ENCODE data around the gene ZNF598. TPM values are rescaled to one million over a fixed set of nuclear protein-coding genes. Genes with fewer than 3 reads are reported as not detected.
A peak's percentile ranks its signal among the peaks of the same experiment; 100 is the strongest.
"Not testable (repeated sequence)": the region's sequence is repeated elsewhere in the genome, so short reads cannot be mapped to it uniquely, and the experiment has no call there.

The ZNF598 gene
- polyA plus RNA-seq, 3 donors, result 14.2 to 16.4 (median 15.4) TPM

DNA sequence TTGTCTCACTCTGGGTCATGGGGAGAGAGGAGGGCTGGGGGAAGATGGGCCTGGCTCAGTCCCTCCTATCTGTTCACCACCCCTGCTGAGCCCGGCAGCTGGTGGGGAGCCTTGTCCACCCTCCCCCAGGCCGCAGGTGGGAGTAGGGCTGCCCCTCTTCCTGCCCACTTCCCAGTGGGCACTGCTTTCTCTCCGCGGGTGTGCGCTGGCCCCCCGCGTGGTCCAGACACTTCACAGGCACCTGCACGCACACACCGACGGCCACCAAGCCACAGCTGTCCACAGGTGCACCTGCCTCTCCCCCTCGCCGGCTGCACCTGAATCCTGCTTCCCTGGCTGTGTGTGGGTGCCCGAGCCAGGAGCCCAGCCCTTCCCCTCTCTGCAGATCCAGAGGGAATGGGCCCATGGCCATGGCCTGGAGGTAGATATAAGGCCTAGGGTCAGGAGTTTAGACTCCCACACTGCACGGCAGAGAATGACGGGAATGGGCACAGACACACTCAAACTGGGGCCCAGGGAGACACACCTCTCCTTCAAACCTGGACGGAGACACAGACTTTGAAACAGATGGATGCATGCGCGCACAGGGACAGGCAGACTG, 19.1 kb upstream of the ZNF598 start:
- no peak for DNase-seq (ENCODE audit: low read depth in 3 of 3, low spot score in 2 of 3)

DNA sequence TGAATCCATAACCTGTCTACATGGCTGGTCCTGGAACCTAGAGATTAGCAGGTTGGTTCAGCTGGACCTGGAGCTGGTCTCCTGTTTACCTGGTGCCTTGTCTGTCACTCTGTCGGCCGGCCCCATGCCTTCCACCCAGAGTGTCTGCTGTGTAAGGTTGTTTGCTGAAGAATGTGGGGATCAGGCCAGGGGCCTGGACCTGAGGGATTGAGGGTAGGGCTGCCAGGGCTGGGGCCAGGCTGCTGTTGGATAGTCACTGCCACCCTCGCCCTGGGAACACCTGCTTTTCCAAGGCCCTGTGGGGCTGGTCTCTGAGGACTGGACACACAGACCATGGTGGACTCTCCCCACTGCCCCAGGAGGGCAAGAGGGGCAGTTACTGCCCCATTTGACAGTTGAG, 18.5 kb upstream of the ZNF598 start:
- DNase-seq (ENCODE audit: low read depth in 3 of 3, low spot score in 2 of 3), result no peak

DNA sequence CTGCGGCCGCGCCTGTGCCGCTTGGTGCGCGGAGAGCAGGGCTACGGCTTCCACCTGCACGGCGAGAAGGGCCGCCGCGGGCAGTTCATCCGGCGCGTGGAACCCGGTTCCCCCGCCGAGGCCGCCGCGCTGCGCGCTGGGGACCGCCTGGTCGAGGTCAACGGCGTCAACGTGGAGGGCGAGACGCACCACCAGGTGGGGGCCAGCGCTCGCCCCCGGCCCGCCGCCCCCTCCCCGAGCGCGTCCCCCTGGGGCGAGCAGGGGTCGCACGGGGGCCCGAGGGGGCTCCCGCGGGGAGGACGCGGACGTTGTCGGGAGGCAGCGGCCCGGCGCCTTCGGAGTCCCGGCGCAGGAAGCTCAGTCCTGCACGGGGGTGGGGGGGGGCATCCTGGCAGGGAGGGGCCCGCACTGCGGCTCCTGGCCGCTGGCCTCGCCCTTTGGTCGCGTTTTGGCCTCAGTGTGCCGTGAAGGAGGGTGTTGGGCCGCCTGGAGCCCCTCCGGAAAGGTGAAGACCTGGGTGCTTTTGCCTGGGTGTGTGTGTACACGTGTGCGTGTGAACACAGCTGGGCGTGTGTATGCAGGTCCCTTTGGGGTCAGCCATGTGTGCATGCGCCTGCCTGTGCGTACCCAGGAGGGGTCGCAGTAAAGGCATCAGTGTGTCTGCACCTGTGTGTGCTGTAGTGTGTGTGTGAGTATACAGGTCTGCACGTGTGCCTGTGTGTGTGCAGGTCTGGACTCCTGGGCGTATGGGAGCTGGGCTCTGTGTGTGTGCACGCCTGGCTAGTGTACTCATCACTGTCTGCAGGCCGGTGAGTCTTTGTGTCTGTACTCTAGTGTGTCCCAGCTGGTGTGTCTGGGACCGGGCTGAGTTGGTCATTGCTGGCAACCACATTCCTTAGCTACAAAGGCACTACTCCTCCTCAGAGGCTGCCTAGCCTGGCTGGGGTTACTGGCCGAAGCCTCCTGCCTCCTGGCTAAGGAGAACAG, 17.7 kb upstream of the ZNF598 start:
- DNase-seq (ENCODE audit: low read depth in 3 of 3, low spot score in 2 of 3), result no peak

DNA sequence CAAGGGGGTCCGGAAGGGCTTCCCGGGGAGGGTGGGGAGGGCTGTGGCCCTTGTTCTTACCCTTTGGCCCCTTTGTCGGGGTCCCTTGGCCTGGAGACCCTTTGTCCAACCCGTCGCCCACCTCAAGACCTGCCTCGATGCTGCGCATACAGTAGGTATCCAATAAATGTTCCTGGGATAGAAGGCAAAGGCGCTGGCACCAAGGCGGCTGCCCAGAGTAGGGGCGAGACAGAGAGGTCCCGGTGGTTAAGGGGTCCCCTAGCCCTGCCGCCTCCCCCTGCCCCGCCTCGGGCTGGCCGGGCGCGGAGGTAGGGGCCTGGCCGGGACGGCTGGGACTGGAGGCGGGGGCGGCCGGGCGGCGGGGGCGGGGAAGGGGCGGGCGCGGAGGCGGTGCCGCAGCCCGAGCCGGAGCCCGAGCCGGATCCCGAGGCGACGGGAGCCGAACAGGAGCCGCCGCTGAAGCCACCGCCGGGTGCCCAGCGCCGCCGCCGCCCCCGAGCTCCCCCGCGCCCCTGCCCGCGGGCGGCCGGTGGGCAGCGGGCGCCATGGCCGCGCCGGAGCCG, 16.9 kb upstream of the ZNF598 start, which contains the start of gene NHERF2:
TSS of gene NHERF2 (plus strand) at position 442 of the 563 bp plus-strand sequence. CDS start at position 546, 104 bp downstream.
- no peak for DNase-seq (ENCODE audit: low read depth in 3 of 3, low spot score in 2 of 3)

DNA sequence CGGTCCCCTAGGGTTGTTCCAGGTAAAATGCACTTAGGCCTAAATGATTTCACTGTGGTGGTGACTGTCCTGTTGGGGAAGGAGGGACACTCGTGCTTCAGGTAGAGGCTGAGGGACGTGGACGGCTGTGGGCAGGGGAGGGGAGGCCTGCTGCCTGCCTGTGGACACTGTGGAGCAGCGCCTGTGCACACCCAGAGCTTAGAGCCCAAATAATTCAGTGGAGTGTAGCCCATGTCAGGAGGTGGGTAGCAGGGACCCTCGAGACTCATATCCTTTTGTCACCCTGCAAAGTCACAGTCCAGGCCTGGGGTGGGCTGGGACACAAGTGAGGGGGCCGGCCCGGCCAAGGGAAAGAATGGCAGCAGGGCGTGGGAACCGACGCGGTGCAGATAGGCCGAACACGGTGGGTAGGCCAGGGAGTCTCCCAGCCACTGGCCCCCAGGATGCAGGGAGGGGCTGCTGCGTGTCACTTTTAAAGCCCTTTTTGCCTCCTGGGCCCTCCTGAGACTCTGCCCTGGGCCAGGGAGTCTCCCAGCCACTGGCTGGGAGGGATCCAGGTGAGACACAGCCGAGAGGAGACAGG, 16.3 kb upstream of the ZNF598 start:
- no peak for DNase-seq (ENCODE audit: low read depth in 3 of 3, low spot score in 2 of 3)

DNA sequence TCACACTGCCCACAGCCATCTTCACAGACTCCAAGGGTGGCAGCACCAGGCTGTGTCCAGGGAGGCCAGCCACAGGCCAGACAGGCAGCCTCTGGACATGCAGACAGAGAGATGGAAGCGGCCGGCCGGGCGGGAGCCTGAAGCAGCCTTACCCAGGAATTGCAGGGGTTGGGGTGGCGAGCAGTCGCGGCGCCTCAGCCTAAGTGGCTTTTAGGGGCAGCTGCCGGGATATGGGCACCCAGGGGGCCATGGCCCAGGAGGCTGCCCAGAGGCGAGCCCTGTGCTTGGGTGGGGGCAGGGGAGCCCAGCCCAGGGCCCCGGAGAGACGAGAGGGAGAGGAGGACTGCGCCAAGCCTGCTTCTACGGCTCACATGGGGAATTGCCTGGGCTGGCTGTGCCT, 15.6 kb upstream of the ZNF598 start:
- no peak for DNase-seq (ENCODE audit: low read depth in 3 of 3, low spot score in 2 of 3)

DNA sequence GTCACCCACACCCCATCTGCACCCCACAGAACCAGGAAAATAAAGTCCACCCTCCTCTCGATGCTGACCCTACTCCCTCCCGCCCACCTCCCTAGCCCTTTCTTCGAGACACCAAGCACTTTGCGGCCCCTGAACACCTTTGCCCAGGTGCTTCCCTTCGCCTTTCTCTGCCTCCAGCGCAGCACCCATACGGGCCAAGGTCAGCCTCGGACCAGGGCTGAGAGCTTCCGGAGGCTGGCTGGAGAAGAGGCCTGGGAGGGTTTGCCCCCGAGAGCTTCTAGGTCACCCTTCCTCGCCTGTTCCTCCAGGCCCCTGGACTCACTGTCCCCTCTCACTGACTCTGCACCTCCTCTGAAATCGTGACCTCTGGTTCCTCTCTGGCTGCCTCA, 14.4 kb upstream of the ZNF598 start:
- no peak for DNase-seq (ENCODE audit: low read depth in 3 of 3, low spot score in 2 of 3)

DNA sequence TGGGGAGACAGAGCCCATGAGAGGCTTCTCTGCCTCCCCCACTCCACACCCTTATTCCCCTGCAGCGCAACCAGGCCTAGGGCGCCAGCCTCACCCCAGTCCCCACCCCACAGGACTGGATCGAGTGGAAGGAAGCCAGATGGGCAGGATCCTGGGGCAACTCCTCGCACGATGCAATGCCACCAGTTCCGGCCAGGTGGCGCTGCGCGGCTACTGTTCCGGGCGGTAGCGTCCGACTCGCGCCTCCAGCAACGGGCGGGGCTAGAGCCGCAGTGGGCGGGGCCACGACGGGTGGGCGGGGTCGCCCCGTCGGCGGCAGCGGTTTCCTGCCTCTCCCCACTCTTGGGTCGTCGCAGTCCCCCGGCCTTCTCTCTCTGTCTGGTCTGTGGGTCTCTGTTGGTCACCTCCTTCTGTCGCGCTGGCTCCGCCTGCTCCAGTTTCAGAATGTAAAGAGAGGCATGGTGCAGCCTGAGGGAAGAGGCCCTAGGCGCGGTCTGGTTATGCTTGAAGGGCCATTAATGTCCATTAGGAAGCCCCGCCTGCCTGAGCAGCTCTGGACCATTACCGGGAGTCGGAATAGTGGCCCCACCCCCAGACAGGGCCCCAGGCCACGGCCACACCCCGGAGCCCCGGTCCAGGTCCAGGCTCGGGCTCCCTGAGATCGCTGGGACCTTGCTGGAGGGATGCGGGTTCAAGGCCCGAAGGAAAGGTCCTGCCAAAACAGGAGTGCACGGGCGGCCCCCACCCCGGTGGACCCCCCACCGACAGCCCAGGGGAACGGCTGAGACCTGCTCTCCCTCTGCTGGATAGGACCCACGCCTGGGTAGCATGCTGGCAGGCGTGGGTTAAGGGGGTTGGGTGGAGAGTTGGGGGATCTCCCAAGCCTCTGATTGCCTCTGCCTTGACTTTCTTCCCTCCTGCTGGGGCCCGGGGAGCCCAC, 13.7 kb upstream of the ZNF598 start:
- DNase-seq (ENCODE audit: low read depth in 3 of 3, low spot score in 2 of 3), result peak in 1 of 3 donors; percentile 87

DNA sequence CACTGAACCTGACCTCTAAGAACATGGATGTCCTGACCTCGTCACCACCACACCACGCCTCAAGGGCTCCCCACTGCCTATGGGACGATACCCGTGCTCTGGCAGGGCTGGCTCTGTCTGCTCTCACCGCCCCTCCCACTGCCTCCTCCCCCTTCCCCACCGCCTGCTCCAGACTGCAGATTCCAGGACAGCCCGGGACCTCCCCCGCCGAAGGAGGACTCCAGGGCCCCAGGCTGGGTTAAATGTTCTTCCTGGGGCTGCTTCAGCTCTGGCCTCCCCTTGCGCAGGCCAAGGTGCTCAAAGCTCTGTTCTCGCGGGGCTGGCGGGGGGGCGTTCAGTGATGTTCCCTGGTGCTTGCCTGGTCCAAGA, 13.1 kb upstream of the ZNF598 start:
- no peak for DNase-seq (ENCODE audit: low read depth in 3 of 3, low spot score in 2 of 3)

DNA sequence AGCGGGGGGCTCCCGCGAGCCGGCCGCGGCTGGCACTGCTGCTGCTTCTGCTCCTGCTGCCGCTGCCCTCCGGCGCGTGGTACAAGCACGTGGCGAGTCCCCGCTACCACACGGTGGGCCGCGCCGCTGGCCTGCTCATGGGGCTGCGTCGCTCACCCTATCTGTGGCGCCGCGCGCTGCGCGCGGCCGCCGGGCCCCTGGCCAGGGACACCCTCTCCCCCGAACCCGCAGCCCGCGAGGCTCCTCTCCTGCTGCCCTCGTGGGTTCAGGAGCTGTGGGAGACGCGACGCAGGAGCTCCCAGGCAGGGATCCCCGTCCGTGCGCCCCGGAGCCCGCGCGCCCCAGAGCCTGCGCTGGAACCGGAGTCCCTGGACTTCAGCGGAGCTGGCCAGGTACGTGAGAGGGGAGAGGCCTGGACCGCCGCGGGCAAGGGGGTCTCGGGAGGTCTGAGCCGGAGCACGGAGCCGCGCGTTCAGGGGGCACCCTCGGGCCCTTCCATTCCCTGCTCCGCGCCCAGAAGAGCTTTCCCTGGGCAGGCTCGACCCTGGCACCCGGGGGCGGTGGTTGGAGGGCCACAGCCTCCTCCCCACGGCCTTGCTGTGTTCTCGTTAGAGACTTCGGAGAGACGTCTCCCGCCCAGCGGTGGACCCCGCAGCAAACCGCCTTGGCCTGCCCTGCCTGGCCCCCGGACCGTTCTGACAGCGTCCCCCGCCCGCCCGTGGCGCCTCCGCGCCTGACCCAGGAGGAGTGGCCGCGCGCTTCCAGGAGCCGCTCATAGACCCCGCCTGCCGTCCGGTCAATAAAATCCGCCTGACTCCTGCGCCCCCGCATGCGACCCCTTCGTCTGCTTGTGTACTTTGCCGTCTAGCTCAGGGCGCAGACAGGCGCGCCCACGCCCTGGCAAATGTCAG, 10.6 kb upstream of the ZNF598 start:
- no peak for DNase-seq (ENCODE audit: low read depth in 3 of 3, low spot score in 2 of 3)

DNA sequence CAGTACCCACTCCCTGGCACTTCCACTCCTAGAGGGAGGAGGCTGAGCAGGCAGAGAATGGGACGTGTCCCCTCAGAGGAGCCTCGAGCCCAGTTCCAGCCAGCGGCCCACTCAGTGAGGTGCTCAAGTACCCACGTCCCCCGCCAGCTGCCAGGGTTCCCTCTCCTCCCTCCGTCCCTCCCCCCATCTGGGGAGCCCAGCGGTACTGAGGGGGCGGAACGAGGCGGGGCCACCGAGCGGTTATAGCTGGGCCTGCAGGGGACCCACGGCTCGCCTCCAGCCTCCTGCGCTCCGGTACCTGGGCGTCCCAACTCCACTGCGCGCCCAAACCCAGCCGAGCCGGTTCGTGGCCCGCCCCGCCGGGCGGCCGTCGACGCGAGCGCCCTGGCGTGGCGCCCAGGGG, 9.9 kb upstream of the ZNF598 start, which contains the start of gene NPW:
TSS of gene NPW (plus strand) at position 268 of the 403 bp plus-strand sequence.
- DNase-seq (ENCODE audit: low read depth in 3 of 3, low spot score in 2 of 3), result no peak

DNA sequence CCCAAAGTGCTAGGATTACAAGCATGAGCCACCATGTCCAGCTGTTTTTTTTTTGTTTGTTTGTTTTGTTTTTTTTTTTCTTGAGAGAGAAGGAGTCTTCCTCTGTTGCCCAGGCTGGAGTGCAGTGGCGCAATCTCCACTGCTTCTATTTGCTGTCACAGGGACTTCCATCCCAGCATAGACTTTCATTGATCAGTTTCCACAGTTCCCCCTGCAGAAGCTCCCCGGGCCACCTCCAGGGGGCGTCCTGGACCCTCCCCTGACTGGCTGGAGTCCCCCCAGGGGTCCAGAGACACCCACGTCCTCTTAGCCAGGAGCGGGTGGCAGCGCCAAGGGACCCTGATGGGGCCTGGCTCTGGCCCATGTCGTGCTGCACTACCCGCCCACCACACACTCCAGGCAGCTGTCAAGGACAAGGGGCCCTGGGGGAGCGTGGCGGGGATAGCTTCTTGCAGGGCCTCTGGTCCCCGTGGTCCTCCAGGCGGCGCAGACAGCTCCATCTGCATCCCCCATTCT, 6.8 kb upstream of the ZNF598 start:
- DNase-seq (ENCODE audit: low read depth in 3 of 3, low spot score in 2 of 3), result no peak

DNA sequence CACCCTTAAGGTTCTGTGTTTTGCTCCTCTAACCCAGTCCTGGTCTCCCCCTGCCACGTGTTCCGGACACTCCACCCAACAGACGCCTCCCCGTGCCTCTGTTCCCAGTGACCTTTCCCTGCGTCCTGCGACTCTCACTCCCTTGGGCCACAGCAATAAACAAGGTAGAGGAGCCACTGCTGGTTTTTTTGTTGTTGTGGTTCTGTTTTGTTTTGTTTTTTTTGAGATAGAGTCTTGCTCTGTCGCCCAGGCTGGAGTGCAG, 6.3 kb upstream of the ZNF598 start:
- no peak for DNase-seq (ENCODE audit: low read depth in 3 of 3, low spot score in 2 of 3)

DNA sequence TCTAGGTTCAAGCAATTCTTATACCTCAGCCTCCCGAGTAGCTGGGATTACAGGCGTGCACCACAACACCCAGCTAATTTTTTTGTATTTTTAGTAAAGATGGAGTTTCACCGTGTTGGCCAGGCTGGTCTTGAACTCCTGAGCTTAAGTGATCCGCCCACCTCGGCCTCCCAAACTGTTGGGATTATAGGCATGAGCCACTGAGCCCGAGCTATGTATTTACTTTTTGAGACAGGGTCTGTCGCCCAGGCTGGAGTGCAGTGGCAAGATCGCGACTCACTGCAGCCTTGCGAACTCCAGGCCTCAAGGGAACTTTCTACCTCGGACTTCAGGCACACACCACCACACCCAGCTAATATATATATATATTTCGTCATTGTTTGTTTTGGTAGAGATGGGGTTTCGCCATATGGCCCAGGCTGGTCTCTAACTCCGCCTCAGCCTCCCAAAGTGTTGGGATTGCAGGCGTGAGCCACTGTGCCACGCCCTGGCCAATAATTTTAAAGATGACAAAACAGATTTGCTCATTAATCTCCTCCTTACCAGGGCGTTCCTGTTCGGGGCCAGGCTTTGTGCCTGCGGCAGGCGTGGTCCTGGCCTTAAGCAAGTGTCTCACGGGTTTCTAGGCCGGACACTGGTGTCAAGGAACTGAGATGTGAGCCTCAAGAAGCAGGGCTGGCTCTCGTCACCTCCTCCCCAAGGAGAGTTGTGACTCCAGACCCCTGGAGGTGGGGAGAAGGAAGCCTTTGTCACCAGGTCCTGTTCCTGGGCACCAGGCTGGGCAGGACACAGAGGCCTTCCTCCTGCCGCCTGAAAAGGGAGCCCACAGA, 5.7 kb upstream of the ZNF598 start:
- no peak for DNase-seq (ENCODE audit: low read depth in 3 of 3, low spot score in 2 of 3)

DNA sequence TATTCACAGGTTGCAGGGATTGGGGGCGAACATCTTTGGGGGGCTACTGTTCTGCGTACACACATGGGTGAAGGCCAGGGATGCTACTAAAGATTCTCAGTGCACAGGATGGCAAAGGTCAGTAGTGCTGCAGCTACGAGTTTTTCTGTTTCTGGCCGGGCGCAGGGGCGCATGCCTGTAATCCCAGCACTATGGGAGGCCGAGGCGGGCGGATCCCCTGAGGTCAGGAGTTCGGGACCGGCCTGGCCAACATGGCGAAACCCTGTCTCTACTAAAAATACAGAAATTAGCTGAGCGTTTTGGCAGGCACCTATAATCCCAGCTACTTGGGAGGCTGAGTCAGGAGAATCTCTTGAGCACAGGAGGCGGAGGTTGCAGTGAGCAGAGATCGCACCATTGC, 3.9 kb upstream of the ZNF598 start:
- no peak for DNase-seq (ENCODE audit: low read depth in 3 of 3, low spot score in 2 of 3)

DNA sequence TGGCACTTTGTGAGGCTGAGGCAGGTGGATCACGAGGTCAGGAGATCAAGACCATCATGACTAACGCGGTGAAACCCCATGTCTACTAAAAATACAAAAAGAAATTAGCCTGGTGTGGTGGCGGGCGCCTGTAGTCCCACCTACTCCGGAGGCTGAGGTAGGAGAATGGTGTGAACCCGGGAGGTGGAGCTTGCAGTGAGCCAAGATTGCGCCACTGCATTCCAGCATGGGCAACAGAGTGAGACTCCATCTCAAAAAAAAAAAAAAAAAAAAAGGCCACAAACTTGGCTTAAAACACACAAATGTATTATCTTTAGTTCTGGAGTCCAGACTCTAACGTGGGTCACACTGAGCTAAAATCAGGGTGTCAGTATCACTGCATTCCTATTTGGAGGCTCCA, 2.1 kb upstream of the ZNF598 start:
- DNase-seq (ENCODE audit: low read depth in 3 of 3, low spot score in 2 of 3), result not testable (repeated sequence)

DNA sequence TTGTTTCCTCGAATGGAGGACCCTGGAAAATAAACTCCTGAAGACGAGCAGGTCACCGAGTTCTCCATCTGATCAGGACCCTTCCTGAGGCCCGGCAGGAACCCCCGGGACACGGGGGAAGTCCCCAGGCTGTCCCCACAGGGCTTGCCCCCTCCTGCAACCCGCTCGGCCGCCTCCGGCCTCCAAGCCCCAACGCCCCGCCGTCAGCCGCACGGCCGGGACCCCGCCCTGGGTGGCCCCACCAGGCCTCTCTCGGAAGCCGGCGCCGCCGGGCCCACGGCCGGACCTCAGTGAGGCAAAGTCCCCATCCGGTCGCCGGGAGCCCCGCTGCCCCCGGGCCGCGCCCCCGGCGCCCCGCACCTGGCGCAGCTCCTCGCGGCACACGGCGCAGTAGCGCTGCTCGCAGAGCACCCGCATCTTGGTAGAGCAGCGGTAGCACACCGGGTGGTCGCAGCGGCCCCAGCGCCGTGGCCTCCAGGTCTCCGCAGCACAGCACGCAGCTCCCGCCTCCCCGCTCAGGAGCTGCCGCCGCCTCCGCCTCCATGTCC, 383 bp downstream of the ZNF598 start:
- no peak for DNase-seq (ENCODE audit: low read depth in 3 of 3, low spot score in 2 of 3)

DNA sequence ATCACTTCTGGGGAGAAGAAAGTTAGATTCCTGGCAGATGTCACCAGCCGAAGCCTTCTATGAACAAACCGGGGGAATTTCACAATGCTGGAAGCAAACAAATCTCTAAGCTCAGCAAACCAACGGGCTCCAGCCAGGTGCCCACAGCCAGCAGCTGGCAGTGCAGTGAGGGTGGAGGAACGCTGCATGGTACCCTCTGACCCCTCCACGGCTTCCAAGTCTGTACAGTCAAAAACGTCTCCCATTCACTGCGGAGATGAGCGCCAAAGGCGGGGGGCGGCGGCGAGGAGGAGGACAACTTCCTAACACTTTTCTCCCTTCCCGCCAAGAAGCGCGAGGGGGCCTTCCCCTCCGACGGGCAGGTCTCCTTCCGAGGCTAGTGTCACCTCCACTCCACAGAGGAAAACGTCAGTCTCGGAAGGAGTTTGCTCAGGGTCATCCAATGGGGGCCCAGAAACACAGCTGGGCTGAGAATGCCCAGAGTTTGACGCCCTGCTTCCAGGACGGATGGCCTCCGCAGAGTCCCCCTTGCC, 924 bp downstream of the ZNF598 start:
- no peak for DNase-seq (ENCODE audit: low read depth in 3 of 3, low spot score in 2 of 3)

Measured in right renal cortex interstitium (tissue), 3 donors.